NCI-H1436 (cell line): ENCODE results near the gene UNKL.

Experiments used
- DNase-seq: peaks from one replicate; lab custom pipeline; 2025; lab: John Stamatoyannopoulos, UW

Gene UNKL

DNA sequence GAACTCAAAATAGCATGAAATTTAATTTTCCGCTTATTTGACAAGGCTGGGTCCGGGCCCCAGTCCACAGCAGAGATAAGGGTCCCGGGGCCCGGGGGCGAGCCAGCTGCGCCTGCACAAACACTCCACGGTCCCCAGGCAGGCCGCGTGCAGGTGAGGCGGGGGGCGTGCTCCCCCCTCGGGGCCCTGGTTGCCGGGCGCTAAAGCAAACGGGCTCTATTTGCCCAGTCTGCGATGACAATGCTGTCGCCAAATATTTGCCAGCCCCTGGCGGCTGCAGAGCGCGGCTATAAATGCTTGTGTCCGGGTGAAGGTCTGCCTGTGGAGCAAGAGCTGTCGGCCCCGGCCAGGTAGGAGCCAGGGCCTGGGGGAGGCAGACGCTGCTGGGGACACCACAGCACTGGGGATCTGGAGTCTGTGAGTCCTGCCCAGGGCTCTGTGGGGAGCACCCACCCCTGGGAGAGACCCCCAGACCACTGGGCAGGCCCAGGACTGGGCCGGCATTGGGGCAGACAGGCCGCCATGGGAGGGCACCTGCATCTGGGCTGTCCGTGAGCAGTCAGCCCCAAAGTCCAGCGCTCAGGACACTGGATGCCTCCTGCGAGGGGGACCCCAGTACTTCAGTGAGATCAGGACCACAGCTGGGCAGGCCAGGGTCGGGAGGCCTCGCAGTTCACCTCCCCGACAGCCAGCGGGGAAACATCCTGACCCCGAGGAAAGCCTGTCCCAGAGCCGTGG, 16.4 kb upstream of the UNKL start, which contains the start of gene PERCC1:
Gene PERCC1 (plus strand): TSS at position 320 of the 738 bp plus-strand sequence. CDS start 1,516 bp downstream, outside the sequence.
- peak; percentile 52 for DNase-seq

DNA sequence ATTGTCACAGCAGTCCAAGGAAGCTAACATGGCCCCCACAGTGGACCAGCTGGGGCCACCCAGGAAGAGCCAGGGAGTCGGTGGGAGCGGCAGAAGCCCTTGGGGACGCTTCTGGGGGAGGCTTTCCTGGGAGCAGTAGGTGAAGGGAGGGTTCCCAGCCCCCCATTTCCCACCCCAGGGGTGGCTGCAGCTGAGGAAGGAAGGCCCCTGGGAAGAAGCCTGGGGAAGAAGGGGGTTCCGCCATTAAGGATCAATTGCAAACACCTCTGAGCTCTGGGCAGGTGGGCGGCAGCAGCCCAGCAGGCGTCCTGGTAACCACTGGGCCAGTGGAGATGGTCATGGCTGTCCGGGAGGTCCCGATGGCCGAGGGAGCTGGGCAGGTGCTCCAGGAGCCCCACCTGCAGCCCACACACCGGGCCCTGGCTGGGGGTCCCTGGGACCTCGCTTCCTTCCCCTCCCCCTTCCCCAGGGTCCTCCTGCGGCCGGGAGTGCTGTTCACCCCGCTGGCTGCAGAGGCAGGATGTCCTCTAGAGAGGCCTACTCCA, 15.8 kb upstream of the UNKL start:
- no peak for DNase-seq

DNA sequence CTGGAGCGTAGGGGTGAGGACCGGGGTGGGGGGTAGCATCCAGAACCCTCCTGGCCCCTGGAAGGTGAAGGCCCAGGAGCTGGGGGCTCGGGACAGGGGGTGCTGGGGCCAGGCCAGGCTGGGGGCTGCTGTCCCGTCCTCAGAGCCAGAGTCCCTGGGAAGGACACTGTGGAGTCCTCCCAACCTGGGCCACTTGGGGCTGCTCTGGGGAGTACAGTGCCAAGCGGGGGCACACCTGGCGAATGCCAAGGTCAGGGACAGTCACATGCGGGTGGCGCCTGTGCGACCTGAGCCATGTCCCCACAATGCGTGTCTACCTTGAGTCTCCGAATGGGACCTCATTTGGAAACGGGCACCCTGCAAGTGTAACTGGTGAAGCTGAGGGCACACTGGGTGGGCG, 15.1 kb upstream of the UNKL start:
- no peak for DNase-seq

DNA sequence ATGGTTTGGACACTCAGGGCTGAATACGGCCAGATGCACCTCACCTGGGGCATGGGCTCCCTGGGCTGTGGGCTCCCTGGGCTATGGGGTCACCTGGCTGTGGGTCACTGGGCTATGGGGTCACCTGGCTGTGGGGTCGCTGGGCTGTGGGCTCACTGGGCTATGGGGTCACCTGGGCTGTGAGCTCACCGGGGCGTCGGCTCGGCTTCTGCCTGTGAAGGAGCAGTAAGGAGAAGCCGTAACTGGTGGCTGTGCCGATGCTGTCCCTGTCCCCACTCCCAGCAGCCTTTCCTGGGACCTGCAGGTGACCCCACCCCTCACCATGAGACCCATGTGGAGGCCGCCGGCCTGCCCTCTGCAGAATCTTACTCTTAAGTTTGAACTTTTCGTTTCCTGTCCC, 14.5 kb upstream of the UNKL start:
- DNase-seq: no peak

DNA sequence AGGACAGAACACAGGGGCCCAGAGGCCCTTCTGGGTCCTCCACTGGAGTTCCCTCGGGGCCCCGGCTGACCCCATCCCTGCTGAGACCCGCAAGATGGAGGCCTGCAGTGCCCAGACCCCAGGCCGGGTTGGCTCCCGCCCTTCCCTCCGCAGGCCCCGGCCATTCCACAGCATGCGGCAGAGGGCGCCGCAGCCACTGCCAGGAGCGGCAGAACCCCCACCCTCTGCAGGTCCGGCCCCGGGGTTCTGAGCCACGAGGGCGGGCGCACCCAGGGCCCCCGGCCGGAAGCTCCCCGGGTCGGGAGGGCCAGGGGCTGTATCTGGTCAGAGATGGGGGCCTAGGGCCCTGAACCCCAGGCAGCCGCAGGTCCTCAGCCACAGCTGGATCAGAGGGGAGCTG, 14.0 kb upstream of the UNKL start:
- DNase-seq: no peak

- no peak for DNase-seq
Observed at GRCh38 chr16:1427473-1428461, 13.3 kb upstream of the UNKL start.

DNA sequence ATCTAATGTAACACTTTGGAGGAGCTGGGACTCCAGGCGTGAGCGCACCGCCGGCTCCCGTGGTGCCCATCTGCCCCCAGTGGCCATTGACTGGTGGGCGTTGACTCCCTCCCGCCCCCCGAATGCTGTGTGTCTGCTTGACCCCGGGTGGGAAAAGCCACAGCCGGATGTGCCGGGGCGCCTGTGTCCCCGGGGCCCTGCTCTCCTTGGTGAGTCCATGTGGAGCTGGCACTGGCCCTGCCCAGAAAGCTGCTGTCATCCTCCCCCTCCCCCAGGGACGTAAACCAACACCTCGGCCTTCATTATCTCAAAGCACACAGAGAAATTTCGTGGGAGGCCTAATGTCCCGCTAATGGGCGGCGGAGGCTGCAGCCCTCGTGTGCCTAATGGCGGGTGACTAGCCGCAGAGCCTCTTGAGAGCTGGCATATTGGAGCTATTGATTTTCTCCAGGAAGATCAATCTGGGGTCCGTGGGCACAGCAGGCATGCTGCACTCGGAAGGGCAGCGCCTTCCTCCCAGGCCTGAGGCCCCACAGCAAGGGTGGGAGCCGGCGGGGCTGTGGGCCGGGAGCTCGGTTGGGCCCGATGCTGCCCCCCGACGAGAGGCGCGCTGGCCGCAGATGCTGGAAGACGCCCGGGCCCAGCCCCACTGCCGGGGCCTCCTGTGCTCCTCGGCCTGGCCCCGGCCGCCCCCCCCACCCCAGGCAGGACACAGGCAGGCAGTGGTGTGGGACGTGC, 12.4 kb upstream of the UNKL start:
- peak; percentile 71 for DNase-seq

DNA sequence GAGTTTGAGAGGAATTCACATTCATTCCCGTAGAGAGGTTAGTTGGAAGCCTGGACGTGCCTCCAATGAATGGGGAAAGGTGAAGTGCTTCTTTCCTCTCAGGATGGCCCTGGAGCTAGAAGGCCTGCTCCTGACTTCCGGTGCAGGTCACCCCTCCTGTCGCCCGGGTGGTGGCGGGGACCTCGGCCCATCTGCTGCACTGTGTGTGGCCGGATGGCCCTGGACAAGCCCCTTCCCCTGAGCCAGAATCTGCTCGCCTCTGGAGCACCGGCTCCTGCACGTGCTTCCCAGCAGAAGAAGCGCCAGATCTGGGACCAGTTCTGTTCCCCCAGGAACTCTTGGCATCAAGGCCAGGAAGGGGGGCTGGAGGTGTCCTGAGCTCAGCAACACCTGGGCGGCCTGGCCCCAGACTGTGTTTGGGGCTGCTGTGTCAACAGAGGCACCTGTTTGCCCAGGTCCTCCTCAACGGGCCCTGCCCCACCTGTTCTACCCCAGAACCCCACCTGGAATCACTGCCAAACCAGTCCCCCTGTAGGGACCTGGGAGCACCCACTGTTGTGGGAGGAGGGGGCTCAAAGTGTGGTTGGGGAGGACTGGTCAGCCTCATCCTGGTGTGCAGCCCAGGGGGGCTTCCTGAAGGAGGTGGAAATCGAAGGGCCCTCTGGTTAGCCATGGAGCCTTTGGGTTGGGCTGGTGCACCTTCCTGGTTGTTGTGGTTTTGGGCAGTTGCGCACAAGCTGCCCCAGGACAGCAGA, 11.3 kb upstream of the UNKL start:
- no peak for DNase-seq

DNA sequence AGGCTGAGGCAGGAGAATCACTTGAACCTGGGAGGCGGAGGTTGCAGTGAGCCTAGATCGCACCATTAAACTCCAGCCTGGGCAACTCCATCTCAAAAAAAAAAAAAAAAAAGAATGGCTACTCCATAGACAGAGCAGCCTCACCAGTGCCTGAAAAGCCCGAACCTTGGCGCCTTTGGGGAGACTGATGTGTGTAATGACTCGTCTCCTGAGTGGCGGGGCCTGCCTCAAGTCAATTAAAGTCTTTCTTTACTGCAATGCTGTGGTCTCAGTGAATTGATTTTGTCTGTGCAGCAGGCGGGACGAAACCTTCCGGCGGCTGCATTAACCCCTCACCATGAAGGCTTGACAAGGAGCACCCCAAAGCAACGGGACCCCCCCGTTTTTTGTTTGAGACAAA, 9.5 kb upstream of the UNKL start:
- DNase-seq: no peak

GRCh38 chr16:1422076-1422475, 7.6 kb upstream of the UNKL start:
- DNase-seq: no peak

GRCh38 chr16:1420111-1420539, 5.6 kb upstream of the UNKL start:
- DNase-seq: no peak

DNA sequence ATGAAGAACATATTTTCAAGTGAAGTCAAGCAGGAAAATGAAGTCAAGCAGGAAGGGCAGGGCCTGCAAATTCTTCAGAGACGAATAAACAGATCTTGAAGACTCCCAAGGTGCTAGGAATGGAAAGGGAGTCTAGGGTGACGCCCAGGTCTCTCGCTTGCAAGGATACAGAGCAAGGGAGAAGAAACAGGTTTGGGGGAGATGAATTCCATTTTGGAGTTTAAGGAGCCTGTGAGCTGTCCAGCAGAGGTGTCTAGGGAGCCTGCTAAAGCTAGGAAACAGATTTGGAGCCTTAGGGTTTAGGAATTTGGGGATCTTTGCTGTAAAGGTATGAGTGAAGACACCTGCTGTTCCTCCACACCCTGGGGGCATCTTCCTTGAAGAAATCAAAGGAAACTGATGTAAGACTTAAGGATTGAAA, 2.0 kb upstream of the UNKL start:
- DNase-seq: no peak

- DNase-seq: peak; percentile 36
Observed at GRCh38 chr16:1413684-1414531, 596 bp downstream of the UNKL start.

DNA sequence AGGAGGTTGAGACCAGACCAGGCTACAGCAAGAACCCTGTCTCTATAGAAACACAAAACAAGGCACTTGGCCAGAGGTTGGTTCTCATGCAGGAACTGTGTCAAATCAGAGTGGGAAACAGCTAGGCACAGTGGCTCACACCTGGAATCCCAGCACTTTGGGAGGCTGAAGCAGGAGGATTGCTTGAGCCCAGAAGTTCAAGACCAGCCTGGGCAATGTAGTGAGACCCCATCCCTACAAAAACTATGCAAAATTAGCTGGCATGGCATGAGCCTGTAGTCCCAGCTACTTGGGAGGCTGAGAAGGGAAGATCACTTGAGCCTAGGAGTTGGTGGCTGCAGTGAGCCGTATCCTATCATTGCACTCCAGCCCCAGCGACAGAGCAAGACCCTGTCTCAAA, 1.7 kb downstream of the UNKL start:
- DNase-seq: no peak

GRCh38 chr16:1408171-1408837, 6.2 kb downstream of the UNKL start:
- peak; percentile 89 for DNase-seq

GRCh38 chr16:1407753-1408152, 6.8 kb downstream of the UNKL start:
- no peak for DNase-seq

GRCh38 chr16:1403733-1404132, 10.8 kb downstream of the UNKL start:
- no peak for DNase-seq

DNA sequence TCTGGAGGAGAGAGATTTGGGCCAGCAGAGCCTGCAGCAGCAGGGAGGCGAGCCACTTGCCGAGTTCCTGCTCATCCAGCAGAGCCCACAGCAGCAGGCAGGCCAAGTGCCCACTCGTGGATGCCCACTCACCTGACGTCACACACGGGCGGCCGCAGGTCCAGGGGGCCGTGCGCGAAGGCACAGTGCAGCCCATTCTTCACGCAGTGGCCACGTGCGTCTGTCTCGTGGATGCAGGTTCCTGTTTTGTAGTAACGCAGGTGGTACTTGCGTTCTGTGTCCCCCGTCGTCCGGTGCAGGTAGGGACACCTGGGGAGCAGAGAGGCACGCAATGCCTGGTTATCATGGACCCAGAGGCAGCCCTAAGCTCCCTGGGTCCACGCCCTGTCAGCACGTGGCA, 11.5 kb downstream of the UNKL start:
- DNase-seq: no peak

DNA sequence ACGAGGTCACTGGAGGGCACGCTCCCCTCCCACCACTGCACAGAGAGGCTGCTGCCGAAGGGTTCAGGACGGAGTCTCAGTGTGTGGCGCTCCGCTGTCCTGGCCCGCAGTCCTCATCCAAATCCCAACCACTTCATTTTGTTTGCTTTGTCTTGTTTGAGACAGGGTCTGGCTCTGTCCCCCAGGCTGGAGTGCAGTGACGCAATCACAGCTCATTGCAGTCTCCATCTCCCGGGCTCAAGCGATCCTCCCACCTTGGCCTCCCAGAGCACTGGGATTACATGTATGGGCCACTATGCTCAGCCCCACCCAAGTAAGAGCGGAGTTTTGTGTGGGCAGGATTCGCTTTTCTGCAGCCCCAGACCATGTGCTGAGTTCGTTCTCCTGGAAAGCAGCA, 12.7 kb downstream of the UNKL start:
- no peak for DNase-seq
